Measurements from ENCODE around the gene DKKL1.
"Not testable (repeated sequence)": the region's sequence is repeated elsewhere in the genome, so short reads cannot be mapped to it uniquely, and the experiment has no call there.

Gene DKKL1

GRCh38 chr19:49363268-49364082 lies at the start of gene DKKL1:
Gene DKKL1, plus strand, starts transcription at chr19:49363877. Its CDS starts 122 bp downstream, at chr19:49363999.
- DNase-seq, result peak; percentile 82

GRCh38 chr19:49315111-49315510 lies 48.6 kb upstream of the DKKL1 start:
- DNase-seq, result no peak

- DNase-seq, result no peak
Observed at GRCh38 chr19:49316284-49316683, 47.4 kb upstream of the DKKL1 start.

GRCh38 chr19:49318296-49318695 lies 45.4 kb upstream of the DKKL1 start:
- no peak for DNase-seq

- no peak for DNase-seq
Observed at GRCh38 chr19:49324801-49325576, 38.7 kb upstream of the DKKL1 start, which contains the start of gene SLC6A16. Gene SLC6A16, minus strand, starts transcription at chr19:49325191. Its CDS starts 13,844 bp downstream, at chr19:49311347.

- not testable (repeated sequence) for DNase-seq
Observed at GRCh38 chr19:49325756-49326155, 37.9 kb upstream of the DKKL1 start.

- DNase-seq, result no peak
Observed at GRCh38 chr19:49326165-49326704, 37.4 kb upstream of the DKKL1 start.

- DNase-seq, result peak; percentile 60
Observed at GRCh38 chr19:49327878-49328544, 35.7 kb upstream of the DKKL1 start.

GRCh38 chr19:49328741-49329140 lies 34.9 kb upstream of the DKKL1 start:
- DNase-seq, result no peak

GRCh38 chr19:49331187-49331586 lies 32.5 kb upstream of the DKKL1 start:
- DNase-seq, result not testable (repeated sequence)

GRCh38 chr19:49331616-49332055 lies 32.0 kb upstream of the DKKL1 start:
- peak; percentile 76 for DNase-seq

- DNase-seq, result not testable (repeated sequence)
Observed at GRCh38 chr19:49332691-49333417, 30.8 kb upstream of the DKKL1 start.

GRCh38 chr19:49333418-49333805 lies 30.3 kb upstream of the DKKL1 start:
- no peak for DNase-seq

GRCh38 chr19:49333811-49334288 lies 29.8 kb upstream of the DKKL1 start:
- peak; percentile 75 for DNase-seq

- peak; percentile 55 for DNase-seq
Observed at GRCh38 chr19:49335071-49335783, 28.4 kb upstream of the DKKL1 start, which contains the start of gene CD37. Gene CD37, plus strand, starts transcription at chr19:49335406. Its CDS starts 135 bp downstream, at chr19:49335541.

GRCh38 chr19:49335784-49336481 lies 27.7 kb upstream of the DKKL1 start:
- DNase-seq, result peak; percentile 41

- no peak for DNase-seq
Observed at GRCh38 chr19:49336482-49337266, 27.0 kb upstream of the DKKL1 start.

GRCh38 chr19:49337267-49338022 lies 26.2 kb upstream of the DKKL1 start:
- DNase-seq, result no peak

Data from activated CD4-positive, alpha-beta T cell treated with anti-CD3 and anti-CD28 coated beads, Interleukin-2, amount 50 U/mL, for 16 hours (primary cell).